Ishikawa (cell line): Measurements from ENCODE around the gene PRR20B.
"Not testable (repeated sequence)": the region's sequence is repeated elsewhere in the genome, so short reads cannot be mapped to it uniquely, and the experiment has no call there.

ENCODE experiments used
- EP300 ChIP-seq: IDR thresholded peaks from 2 replicates; pipeline ENCODE4 v1.6.1; 2012; ENCODE audit warnings: borderline replicate concordance
- FOXM1 ChIP-seq: IDR thresholded peaks from 2 replicates; pipeline ENCODE4 v1.6.1; 2012; ENCODE audit warnings: low read depth, borderline replicate concordance
- RAD21 ChIP-seq: IDR thresholded peaks from 2 replicates; pipeline ENCODE4 v1.6.1; 2012; ENCODE audit warnings: low read depth
- USF1 ChIP-seq: IDR thresholded peaks from 2 replicates; pipeline ENCODE4 v1.6.1; 2012
- YY1 ChIP-seq: IDR thresholded peaks from 2 replicates; pipeline ENCODE4 v1.6.1; 2012; ENCODE audit warnings: low read depth

- TF ChIP-seq YY1, RAD21, EP300, FOXM1, USF1: not testable (repeated sequence)
Observed at GRCh38 chr13:57140235-57140968, 6.9 kb upstream of the PRR20B start, which contains the start of gene PRR20A.
